ENCODE data around the gene USP7. TPM values are rescaled to one million over a fixed set of nuclear protein-coding genes. Genes with fewer than 3 reads are reported as not detected.

The USP7 gene
- total RNA-seq, 4 donors from 2014 or later, result 62.5 to 109 (median 89.1) TPM

DNA sequence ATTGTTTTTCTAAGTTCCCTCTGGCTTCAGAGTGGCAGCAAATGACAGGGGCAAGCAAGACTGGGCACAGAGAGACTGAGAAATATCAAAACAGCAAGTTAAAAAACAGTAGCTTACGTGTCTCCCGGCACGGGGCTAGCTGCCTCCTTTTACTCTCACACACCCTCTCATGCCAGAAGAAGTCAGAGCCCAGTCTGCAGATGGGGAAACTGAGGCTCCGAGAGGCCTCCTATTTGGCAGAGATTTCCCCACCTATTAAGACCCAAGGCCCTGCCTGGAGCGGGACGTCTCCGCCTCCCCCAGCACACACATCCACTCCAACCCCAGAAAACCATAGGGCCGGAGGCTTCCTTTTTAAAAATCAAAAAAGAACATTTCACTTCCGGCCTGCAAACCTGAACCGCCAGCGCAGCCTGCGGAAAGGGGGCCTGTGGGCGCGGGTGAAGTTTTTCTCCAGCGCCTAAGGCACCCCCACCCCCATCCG is 95.7 kb downstream of the USP7 start:
- H3K36me3 ChIP-seq, result peaks cover 0 to 6% (median 0%) of the 10 kb centered on the region in 3 donors
- peak overlapping the region; percentile 65 to 90 (median 80) for H3K4me3 ChIP-seq
- H3K4me1 ChIP-seq, result peaks cover 46 to 87% (median 53%) of the 10 kb centered on the region in 3 donors
- H3K27me3 ChIP-seq, result no peaks in the 10 kb centered on the region
- no peak for DNase-seq
- no peaks in the 10 kb centered on the region for H3K9me3 ChIP-seq
- H3K27ac ChIP-seq, result peak overlapping the region; percentile 94 to 96 (median 94)
- WGBS, 2 donors, result 0% methylated on average over 4 to 14 of the region's 16 CpGs
- intact Hi-C loops (cut with DNase I), result no loop called here
- TF ChIP-seq POLR2A (IDR thresholded peaks at IDR 0.05), result no peak
- TF ChIP-seq, protein P1, sequence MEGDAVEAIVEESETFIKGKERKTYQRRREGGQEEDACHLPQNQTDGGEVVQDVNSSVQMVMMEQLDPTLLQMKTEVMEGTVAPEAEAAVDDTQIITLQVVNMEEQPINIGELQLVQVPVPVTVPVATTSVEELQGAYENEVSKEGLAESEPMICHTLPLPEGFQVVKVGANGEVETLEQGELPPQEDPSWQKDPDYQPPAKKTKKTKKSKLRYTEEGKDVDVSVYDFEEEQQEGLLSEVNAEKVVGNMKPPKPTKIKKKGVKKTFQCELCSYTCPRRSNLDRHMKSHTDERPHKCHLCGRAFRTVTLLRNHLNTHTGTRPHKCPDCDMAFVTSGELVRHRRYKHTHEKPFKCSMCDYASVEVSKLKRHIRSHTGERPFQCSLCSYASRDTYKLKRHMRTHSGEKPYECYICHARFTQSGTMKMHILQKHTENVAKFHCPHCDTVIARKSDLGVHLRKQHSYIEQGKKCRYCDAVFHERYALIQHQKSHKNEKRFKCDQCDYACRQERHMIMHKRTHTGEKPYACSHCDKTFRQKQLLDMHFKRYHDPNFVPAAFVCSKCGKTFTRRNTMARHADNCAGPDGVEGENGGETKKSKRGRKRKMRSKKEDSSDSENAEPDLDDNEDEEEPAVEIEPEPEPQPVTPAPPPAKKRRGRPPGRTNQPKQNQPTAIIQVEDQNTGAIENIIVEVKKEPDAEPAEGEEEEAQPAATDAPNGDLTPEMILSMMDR (IDR thresholded peaks at IDR 0.05), result no peak

DNA sequence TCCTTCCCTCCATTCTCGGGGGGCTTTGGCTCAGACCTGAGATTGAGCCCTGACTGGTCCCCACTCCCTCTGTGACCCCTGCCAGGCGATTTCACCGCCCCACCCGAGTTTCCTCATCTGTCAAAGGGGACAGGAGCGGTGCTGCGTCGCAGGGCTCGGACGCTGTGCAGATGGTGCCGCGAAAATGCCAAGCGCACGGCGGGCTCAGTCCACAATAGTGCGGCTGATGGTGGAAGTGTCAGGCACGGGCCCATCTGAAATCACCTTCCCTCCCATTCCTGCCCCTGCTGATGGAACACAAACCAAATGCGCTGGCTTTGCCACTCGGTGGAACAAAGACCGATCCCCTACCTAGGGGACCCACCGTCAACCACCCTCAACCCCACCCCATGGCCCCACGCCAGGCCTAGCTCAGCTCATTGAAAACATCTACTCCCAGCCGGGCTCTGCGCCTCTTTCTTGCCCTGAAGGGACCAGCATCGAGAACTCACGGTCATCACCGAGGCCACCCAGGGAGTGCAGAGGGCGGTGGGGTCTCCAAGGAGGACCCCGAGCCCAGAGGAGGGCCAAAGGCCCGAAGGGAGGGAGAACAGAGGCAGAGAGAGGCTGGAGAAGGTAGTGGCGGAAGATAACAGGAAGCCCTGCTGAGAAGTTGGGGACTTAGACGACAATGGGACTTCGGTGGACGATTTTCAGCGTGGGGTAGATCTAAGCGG is 96.3 kb downstream of the USP7 start:
- peaks cover 46 to 93% (median 59%) of the 10 kb centered on the region in 3 donors for H3K4me1 ChIP-seq
- intact Hi-C loops (cut with DNase I), result no loop called here
- H3K27ac ChIP-seq, result peak overlapping the region; percentile 94 to 96 (median 94)
- TF ChIP-seq, protein P1 (IDR thresholded peaks at IDR 0.05), result no peak
- no peak for TF ChIP-seq POLR2A (IDR thresholded peaks at IDR 0.05)
- no peak for DNase-seq
- H3K27me3 ChIP-seq, result no peaks in the 10 kb centered on the region
- peak overlapping the region; percentile 65 to 90 (median 80) for H3K4me3 ChIP-seq
- peaks cover 0 to 6% (median 0%) of the 10 kb centered on the region in 3 donors for H3K36me3 ChIP-seq
- 1 to 4% methylated on average over 18 to 26 of the region's 35 CpGs for whole genome bisulfite sequencing, 2 donors
- H3K9me3 ChIP-seq, result no peaks in the 10 kb centered on the region

- peak overlapping the region; percentile 65 to 90 (median 80) for H3K4me3 ChIP-seq
- intact Hi-C loops (cut with DNase I), result no loop called here
- H3K36me3 ChIP-seq, result peaks cover 0 to 6% (median 0%) of the 10 kb centered on the region in 3 donors
- peak overlapping the region; percentile 94 to 96 (median 94) for H3K27ac ChIP-seq
- H3K4me1 ChIP-seq, result peaks cover 46 to 94% (median 64%) of the 10 kb centered on the region in 3 donors
- TF ChIP-seq, protein P1 (IDR thresholded peaks at IDR 0.05), result no peak
- no peak for TF ChIP-seq POLR2A (IDR thresholded peaks at IDR 0.05)
- no peak for DNase-seq
- H3K27me3 ChIP-seq, result no peaks in the 10 kb centered on the region
- no peaks in the 10 kb centered on the region for H3K9me3 ChIP-seq
- WGBS, 2 donors, result 26 to 36% methylated on average over 5 to 12 of the region's 16 CpGs
Measured at GRCh38 chr16:8866884-8867215, 96.9 kb downstream of the USP7 start.

DNA sequence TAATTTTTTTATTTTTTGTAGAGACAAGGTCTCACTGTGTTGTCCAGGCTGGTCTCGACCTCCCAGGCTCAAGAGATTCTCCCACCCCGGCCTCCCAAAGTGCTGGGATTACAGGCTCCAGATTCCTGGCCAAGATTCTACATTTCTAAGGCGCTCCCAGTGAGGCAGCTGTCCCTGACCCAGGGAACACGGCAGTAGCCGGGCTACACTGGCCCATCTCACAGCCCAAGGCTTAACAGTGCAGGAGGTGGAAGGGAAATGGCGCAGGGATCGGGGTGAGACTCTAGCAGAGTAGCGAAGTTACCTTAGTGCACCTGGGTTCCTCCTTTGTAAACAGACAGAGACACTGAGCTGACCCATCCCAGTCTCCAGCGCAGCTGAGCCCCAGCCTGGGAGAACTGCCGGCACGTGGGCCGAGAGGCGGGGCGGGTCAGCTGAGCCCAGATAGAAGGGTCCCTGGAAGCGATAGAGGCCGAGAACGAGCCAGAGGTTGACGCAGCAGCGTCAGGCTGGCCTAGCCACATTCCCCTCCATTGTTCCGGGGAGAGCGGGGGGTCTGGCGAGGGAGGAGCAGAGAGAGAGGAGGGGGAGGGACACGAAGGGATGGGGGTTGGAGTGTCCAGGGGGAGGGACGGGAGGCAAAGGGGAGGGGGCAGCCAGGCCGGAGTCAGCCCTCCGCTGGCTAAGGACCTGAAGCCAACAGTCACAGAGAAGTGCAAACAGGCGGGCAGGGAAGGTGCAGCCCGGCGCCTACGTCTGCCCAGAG is 97.4 kb downstream of the USP7 start:
- WGBS, 2 donors, result 46 to 56% methylated on average over 5 to 16 of the region's 30 CpGs
- DNase-seq, result no peak

More for the DNA sequence above, 97.4 kb downstream of the USP7 start:
- no peaks in the 10 kb centered on the region for H3K9me3 ChIP-seq
- peaks cover 46 to 94% (median 67%) of the 10 kb centered on the region in 3 donors for H3K4me1 ChIP-seq
- H3K27me3 ChIP-seq, result no peaks in the 10 kb centered on the region
- peak overlapping the region; percentile 65 to 90 (median 80) for H3K4me3 ChIP-seq
- TF ChIP-seq, protein P1 (IDR thresholded peaks at IDR 0.05), result no peak
- TF ChIP-seq POLR2A (IDR thresholded peaks at IDR 0.05), result no peak
- H3K36me3 ChIP-seq, result peaks cover 0 to 6% (median 0%) of the 10 kb centered on the region in 3 donors
- intact Hi-C loops (cut with DNase I), result no loop called here
- H3K27ac ChIP-seq, result peak overlapping the region; percentile 94 to 96 (median 94)

All from esophagus squamous epithelium (tissue), 5 donors.